Prostate gland (tissue), 2 donors: Measurements from ENCODE around the gene LAP3. TPM values are rescaled to one million over a fixed set of nuclear protein-coding genes. Genes with fewer than 3 reads are reported as not detected.
"Not testable (repeated sequence)": the region's sequence is repeated elsewhere in the genome, so short reads cannot be mapped to it uniquely, and the experiment has no call there.

Experiments
- DNase-seq: peaks from one replicate; pipeline ENCODE4 v3.0.0-alpha.2; 2019; ENCODE audit warnings: low spot score
- H3K27ac ChIP-seq, 2 donors: fragments of 200-600 bp; sonication (generic); 2 replicates each; pipeline ENCODE4 v1.5.1; 2017 to 2019
- H3K27me3 ChIP-seq: fragments of 200-600 bp; sonication (generic); replicated peaks from 2 replicates; pipeline ENCODE4 v1.5.1; 2019; ENCODE audit not compliant: insufficient read depth
- H3K36me3 ChIP-seq, 2 donors: fragments of 200-600 bp; sonication (generic); 1 replicate in 1 of 2; 2 replicates in 1 of 2; pipeline versions ENCODE4 v1.5.1 to v1.8.1; 2017 to 2019
- H3K4me1 ChIP-seq: fragments of 200-600 bp; sonication (generic); replicated peaks from 2 replicates; pipeline ENCODE4 v1.5.1; 2019
- H3K4me3 ChIP-seq, 2 donors: fragments of 200-600 bp; sonication (generic); 2 replicates each; pipeline ENCODE4 v1.5.1; 2017 to 2019
- H3K9me3 ChIP-seq: fragments of 200-600 bp; sonication (generic); 2 replicates; pipeline ENCODE4 v1.5.1; 2017
- POLR2A ChIP-seq: fragments of 450-650 bp; IDR thresholded peaks from one replicate; pipeline ENCODE4 v1.6.1; 2016; ENCODE audit warnings: antibody characterized with exemption, mild to moderate bottlenecking
- POLR2AphosphoS5 ChIP-seq: sonication (generic); formaldehyde crosslinking; IDR thresholded peaks from one replicate; pipeline ENCODE4 v1.6.1; 2017; ENCODE audit warnings: antibody characterized with exemption
- WGBS: methylation state at CpG from one replicate; pipeline ENCODE4 v1.1.5; 2018; 5-methylcytosine and 5-hydroxymethylcytosine counted together
- intact Hi-C: fragments of 100-400 bp; cut with DNase I; formaldehyde crosslinking; loops from one replicate; pipeline ENCODE4 v1.14.2; 2022
- total RNA-seq, 2 donors: library from RNA; depleted of rRNA; stranded (reverse); fragments of >200 nt; gene quantifications; one replicate each; pipeline ENCODE4 v1.1.0, GENCODE V29; 2016
- TF ChIP-seq, protein P1 (sequence below), 4 experiments: fragments of 200-600 bp in 2 of 4; fragments of 450-650 bp in 2 of 4; sonication (generic) in 2 of 4; IDR thresholded peaks; 1 replicate in 3 of 4; 2 replicates in 1 of 4; pipeline ENCODE4 v1.5.1; 2016 to 2019; ENCODE audit warnings: antibody characterized with exemption in 4 of 4, mild to moderate bottlenecking in 2 of 4, moderate library complexity in 2 of 4

Gene LAP3
- total RNA-seq, 2 donors from 2014 or later: 55.8 to 98.1 TPM

DNA sequence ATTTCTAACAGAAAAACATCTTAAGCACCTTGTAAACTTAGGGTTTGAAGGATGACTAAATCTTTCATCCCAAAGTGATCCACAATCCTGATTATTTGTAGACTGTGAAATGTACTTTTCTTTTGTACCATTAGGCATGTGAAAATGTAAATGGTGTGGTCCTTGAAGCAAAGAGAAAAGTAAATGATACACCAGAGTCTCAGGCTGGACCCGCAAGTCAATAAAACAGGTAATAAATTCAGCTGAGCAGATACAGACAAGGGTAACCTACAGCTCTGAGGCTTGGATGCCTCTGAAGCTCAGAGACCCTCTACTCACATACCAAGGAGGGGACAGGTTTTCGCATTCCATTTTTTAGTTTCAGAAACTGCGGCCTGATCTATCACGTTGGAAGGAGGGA, 2.8 kb upstream of the LAP3 start:
- Histone ChIP-seq H3K4me3 (no peak overlapping the region), H3K27ac (no peak overlapping the region), H3K27me3 (no peaks in the 10 kb centered on the region), H3K4me1 (no peaks in the 10 kb centered on the region), H3K9me3 (no peaks in the 10 kb centered on the region), H3K36me3 (no peaks in the 10 kb centered on the region)
- DNase-seq: no peak
- intact Hi-C loops: no loop called here
- TF ChIP-seq, protein P1, sequence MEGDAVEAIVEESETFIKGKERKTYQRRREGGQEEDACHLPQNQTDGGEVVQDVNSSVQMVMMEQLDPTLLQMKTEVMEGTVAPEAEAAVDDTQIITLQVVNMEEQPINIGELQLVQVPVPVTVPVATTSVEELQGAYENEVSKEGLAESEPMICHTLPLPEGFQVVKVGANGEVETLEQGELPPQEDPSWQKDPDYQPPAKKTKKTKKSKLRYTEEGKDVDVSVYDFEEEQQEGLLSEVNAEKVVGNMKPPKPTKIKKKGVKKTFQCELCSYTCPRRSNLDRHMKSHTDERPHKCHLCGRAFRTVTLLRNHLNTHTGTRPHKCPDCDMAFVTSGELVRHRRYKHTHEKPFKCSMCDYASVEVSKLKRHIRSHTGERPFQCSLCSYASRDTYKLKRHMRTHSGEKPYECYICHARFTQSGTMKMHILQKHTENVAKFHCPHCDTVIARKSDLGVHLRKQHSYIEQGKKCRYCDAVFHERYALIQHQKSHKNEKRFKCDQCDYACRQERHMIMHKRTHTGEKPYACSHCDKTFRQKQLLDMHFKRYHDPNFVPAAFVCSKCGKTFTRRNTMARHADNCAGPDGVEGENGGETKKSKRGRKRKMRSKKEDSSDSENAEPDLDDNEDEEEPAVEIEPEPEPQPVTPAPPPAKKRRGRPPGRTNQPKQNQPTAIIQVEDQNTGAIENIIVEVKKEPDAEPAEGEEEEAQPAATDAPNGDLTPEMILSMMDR (IDR thresholded peaks at IDR 0.05): no peak
- TF ChIP-seq POLR2AphosphoS5 (no peak), POLR2A (no peak)
- 74% methylated on average over 4 of the region's 4 CpGs for WGBS

DNA sequence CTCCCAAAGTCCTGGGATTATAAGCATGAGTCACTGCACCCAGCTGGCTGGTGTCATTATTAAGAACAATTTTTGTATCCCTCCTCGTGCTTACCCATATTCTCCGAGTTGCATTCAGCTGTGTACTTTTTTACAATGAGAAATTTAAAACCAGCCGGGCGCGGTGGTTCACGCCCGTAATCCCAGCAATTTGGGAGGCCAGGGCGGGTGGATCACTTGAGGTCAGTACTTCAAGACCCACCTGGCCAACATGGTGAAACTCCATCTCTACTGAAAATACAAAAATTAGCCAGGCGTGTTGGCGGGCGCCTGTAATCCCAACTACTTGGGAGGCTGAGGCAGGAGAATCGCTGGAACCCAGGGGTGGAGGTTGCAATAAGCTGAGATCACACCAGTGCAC, 1.8 kb upstream of the LAP3 start:
- H3K27ac ChIP-seq, H3K27me3 ChIP-seq, H3K36me3 ChIP-seq, H3K9me3 ChIP-seq, DNase-seq, H3K4me1 ChIP-seq, H3K4me3 ChIP-seq: not testable (repeated sequence)
- intact Hi-C loops: loop anchor here (5.0 kb wide), 1 partner anchor 237 kb away; the partner anchor contains the start of genes DCAF16 and NCAPG
- 94% methylated on average over 12 of the region's 12 CpGs for WGBS

DNA sequence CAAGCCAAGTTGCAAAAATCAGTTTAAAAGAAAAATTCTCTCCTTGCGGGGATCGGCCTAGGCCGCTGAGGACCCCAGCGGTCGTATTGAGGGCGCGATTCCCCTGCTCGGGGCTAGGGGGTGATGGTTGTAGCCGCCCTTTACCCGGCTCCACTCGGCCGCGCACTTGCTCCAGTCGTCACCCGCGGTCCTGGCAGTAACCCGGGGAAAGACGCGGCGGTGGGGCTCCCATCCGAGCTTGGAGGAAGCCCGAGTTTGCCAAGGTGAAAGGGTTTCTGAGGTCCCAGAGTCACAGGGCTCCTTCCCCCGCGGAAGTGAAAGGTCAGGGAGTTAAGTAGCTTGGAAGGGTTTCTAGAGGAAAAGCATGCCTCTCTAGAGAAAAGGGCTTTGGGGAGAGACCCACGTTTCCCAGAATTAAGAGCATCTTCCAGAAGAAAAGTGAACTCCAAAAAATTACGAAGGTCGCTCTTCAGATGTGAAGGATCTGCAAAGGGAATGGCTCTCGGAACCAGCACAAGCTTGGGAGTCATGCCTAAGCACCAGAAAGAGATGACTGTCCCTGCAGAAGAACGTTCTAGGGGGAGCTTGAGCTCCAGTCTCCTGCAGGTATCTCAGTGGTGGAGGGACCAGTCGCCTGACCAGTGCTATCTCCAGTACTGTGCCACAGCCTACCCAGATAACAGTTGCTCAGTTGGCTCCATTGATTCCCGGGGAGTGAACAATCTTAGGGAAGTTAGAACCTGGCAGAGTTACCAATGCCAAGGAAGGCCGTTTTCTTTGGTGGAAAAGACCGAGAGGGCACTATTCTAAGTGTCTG, 875 bp downstream of the LAP3 start:
- no peaks in the 10 kb centered on the region for H3K9me3 ChIP-seq
- H3K27ac ChIP-seq: peak overlapping the region; percentile 84 to 90
- H3K4me3 ChIP-seq: peak overlapping the region; percentile 53 to 71
- H3K27me3 ChIP-seq: no peaks in the 10 kb centered on the region
- DNase-seq: peak; percentile 20
- no peaks in the 10 kb centered on the region for H3K4me1 ChIP-seq
- no peaks in the 10 kb centered on the region for H3K36me3 ChIP-seq
- 9% methylated on average over 33 of the region's 33 CpGs for WGBS
- TF ChIP-seq POLR2A: no peak
- TF ChIP-seq POLR2AphosphoS5: no peak
- TF ChIP-seq, protein P1 (IDR thresholded peaks at IDR 0.05): no peak
- intact Hi-C loops: loop anchor here (2.0 to 5.0 kb wide), 2 partner anchors 37 to 234 kb away; partner anchors contain the start of genes DCAF16, MED28 and NCAPG

DNA sequence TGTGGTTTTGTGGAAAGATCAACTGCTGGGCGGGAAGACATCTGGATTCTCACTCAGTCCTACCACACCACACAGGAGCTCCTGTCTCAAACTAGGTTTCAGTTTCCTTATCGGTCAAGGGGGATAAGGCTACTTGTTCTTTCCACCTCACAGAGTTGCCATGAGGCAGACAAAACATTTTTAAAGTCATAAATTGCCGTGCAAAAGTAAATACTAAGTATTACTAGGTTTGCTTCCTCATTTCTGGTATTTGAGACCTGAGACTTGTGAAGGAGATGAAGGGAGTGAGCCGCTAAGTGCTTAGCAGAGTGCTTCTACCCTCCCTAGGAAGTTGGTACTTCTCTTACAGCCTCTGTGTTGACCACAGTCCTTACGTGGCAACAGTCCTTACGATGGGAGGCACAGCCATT, 1.5 kb downstream of the LAP3 start:
- no peaks in the 10 kb centered on the region for H3K9me3 ChIP-seq
- intact Hi-C loops: loop anchor here (5.0 kb wide), 1 partner anchor 234 kb away; the partner anchor contains the start of genes DCAF16 and NCAPG
- no peaks in the 10 kb centered on the region for H3K36me3 ChIP-seq
- peak overlapping the region; percentile 53 to 71 for H3K4me3 ChIP-seq
- H3K4me1 ChIP-seq: no peaks in the 10 kb centered on the region
- 78% methylated on average over 6 of the region's 6 CpGs for WGBS
- no peak for TF ChIP-seq POLR2AphosphoS5
- TF ChIP-seq, protein P1 (IDR thresholded peaks at IDR 0.05): no peak
- TF ChIP-seq POLR2A: no peak
- H3K27me3 ChIP-seq: no peaks in the 10 kb centered on the region
- H3K27ac ChIP-seq: no peak overlapping the region
- no peak for DNase-seq

DNA sequence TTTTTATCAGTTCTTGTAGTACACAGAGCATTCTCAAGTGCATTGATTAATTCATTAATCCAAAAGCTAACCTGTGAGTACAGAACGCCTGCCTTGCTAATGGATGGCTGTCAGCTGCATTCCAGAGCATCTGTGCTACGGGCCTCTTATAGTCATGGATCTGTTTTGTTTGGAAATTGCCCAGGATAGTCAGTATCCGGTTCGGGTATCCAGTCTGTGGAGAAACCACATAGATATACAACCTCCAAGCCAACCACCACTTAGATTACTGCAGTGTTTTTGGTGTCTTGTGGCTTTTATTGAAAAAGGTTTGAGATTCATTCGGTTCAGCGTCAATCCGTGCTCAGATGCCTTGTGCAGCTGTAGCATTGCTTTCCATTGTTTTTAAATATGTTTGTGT, 4.0 kb downstream of the LAP3 start:
- H3K36me3 ChIP-seq: peaks cover 0 to 3% of the 10 kb centered on the region in 2 donors
- TF ChIP-seq, protein P1 (IDR thresholded peaks at IDR 0.05): no peak
- TF ChIP-seq POLR2A (no peak), POLR2AphosphoS5 (no peak)
- H3K27ac ChIP-seq: peak overlapping the region in 1 of 2 donors; percentile 40
- DNase-seq: no peak
- no peaks in the 10 kb centered on the region for H3K27me3 ChIP-seq
- no peaks in the 10 kb centered on the region for H3K4me1 ChIP-seq
- intact Hi-C loops: no loop called here
- no peaks in the 10 kb centered on the region for H3K9me3 ChIP-seq
- WGBS: 68% methylated on average over 7 of the region's 7 CpGs
- H3K4me3 ChIP-seq: no peak overlapping the region
